Measurements from ENCODE around the gene GIGYF1. TPM values are rescaled to one million over a fixed set of nuclear protein-coding genes. Genes with fewer than 3 reads are reported as not detected.

The GIGYF1 gene
- total and polyA plus RNA-seq, 2 of the 13 experiments (the other 11 are each of a cell fraction or from before 2014, with no cell fraction given): 7.6 to 16.1 TPM

- TF ChIP-seq DBP (CRISPR knock-in tag; IDR thresholded peaks at IDR 0.05; ENCODE audit: not compliant biosample characterization) (no peak), ZNF446 (CRISPR knock-in tag; IDR thresholded peaks at IDR 0.05) (no peak), ZFYVE20 (CRISPR knock-in tag; IDR thresholded peaks at IDR 0.05; ENCODE audit: borderline replicate concordance, low read depth) (no peak), RBFOX2 (IDR thresholded peaks at IDR 0.05; ENCODE audit: low read depth, low read length) (no peak), NFE2L1 (CRISPR knock-in tag; IDR thresholded peaks at IDR 0.05; ENCODE audit: borderline replicate concordance) (no peak), CTCF (CRISPR knock-in tag; IDR thresholded peaks at IDR 0.05) (no peak), KDM6A (CRISPR knock-in tag; IDR thresholded peaks at IDR 0.05; ENCODE audit: low read depth) (peak; percentile 90), POLR2AphosphoS5 (IDR thresholded peaks at IDR 0.05; ENCODE audit: low read depth, low read length) (0 out of 2 replicates have a peak, but pooled peaks have one; percentile 20), FUBP1 (CRISPR knock-in tag; IDR thresholded peaks at IDR 0.05; ENCODE audit: borderline replicate concordance) (no peak), ZNF792 (CRISPR knock-in tag; IDR thresholded peaks at IDR 0.05) (peak; percentile 25; the same call in 1 of the 2 replicates), TRIM24 (CRISPR knock-in tag; IDR thresholded peaks at IDR 0.05) (no peak), SIX4 (CRISPR knock-in tag; IDR thresholded peaks at IDR 0.05) (no peak), ZNF646 (CRISPR knock-in tag; IDR thresholded peaks at IDR 0.05) (no peak), ZNF383 (CRISPR knock-in tag; IDR thresholded peaks at IDR 0.05; ENCODE audit: borderline replicate concordance) (no peak), NR2F6 (IDR thresholded peaks at IDR 0.05) (peak; percentile 77), NR2F6 (CRISPR knock-in tag; IDR thresholded peaks at IDR 0.05) (peak; percentile 81), ZNF44 (CRISPR knock-in tag; IDR thresholded peaks at IDR 0.05) (no peak), ATF7-NPFF (CRISPR knock-in tag; IDR thresholded peaks at IDR 0.05; ENCODE audit: low read depth) (no peak)
Observed at GRCh38 chr7:100641463-100641859, 52.6 kb downstream of the GIGYF1 start, which contains the start of gene TFR2 (continued).

Data from HepG2 (cell line).